HG03442 (cell line): ENCODE data around the gene NADSYN1.
"Not testable (repeated sequence)": the region's sequence is repeated elsewhere in the genome, so short reads cannot be mapped to it uniquely, and the experiment has no call there.

Experiments used
- ATAC-seq: cut with Tn5 transposase; IDR thresholded peaks from one replicate; pipeline ENCODE4 v1.9.1; 2021; ENCODE audit warnings: mild to moderate bottlenecking, moderate library complexity; ENCODE audit not compliant: unreplicated experiment

The NADSYN1 gene

DNA sequence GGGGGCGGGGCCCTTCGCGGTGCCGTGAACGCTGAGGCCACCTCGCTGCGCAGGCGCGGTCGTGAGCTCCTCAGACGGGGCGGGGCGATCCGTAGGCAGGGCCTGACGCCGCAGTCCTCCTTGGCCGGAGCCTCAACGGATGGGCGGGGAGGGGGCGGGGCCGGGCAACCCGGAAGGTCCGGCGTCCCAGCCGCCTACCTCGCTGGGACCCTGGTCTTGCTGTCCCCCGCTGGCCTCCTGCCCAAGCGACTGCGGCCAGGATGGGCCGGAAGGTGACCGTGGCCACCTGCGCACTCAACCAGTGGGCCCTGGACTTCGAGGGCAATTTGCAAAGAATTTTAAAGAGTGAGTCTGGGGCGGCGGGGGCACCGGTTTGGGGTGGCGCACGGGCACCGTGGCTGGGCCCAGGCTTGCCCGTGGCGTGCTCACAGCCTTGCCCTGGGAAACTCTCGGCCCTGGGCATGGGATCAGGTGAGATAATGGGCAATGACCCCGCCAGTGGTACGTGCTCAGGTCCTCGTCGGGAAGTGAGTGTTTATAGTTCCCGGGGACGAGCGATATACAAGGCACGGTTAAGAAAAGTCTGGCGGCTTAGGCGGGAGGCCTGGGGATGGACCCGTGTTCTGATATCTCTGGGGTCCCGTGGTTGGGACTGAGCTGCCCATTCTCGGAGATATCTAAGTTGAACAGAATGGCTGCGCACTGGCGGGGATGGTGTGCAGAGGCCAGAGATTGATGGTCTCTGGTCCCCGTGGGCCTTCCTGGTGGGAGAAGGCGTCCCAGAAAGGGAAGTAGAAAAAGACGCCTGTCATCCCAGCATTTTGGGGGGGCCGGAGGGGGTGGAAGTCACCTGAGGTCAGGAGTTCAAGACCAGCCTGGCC lies at the start of gene NADSYN1:
NADSYN1 (plus strand) TSS at position 167 of the 881 bp plus-strand sequence; CDS start at position 261, 94 bp downstream.
- ATAC-seq = peak; percentile 51

DNA sequence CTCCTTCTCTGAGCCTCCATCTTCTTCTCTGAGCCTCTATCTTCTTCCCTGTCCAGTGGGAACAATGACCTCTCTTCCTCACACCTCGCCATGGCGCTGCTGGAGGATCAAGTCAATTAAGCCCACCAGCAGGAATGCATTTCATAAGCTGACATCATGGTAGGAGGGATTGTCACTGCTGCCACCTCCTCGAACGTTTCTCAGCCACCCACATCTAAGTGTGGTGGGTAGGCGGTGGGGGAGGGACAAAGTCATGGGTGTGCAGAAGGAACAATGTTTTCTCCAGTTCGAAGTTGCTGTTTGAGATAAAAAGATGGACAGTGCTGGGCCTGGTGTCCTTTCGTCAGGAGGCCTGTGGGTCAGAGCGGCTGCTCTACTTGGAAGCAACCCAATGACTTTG lies 48.8 kb upstream of the NADSYN1 start:
- no peak for ATAC-seq

GRCh38 chr11:71406681-71407080 lies 46.3 kb upstream of the NADSYN1 start:
- no peak for ATAC-seq

DNA sequence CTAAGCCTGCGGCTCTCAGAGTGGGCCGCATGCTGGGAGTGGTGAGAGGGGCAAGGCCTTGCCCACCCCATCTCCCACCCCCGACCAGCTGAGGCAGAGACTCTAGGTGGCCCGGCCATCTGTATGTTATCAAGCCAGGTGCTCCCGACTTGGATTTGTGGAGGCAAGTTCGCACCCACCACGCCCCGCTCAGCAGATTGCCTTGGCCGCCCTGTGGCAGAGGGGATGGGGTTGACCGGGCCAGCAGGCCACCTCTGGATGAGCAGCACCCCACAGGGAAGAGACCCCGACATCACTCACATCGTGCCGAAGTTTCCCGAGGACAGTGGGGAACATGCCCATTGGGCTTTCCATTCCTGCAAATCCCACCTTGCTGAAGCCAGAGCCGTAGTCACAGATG lies 45.6 kb upstream of the NADSYN1 start:
- no peak for ATAC-seq

GRCh38 chr11:71408826-71409225 lies 44.2 kb upstream of the NADSYN1 start:
- no peak for ATAC-seq

DNA sequence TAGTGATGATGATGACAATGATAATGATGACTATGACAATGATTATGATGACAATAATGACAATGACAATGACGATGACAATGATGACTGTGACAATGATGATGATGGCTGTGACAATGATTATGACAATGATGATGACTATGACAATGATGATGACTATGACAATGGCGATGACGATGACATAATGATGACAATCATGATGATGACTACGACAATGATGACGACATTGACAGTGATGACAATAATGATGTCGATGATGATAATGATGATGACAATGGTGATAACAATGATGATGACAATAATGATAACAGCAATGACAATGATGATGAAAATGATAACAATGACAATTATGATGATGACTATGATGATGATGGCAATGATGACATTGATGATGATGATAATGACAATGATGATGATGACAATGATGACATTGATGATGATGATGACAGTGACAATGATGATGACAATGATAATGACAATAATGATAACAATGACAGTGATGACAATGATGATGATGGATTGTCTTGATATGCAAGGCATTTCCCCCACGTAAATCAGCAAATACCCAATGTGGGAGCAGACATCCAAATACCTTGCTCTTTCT lies 42.5 kb upstream of the NADSYN1 start:
- no peak for ATAC-seq

- ATAC-seq = no peak
Measured at GRCh38 chr11:71414645-71415044, 38.4 kb upstream of the NADSYN1 start.

DNA sequence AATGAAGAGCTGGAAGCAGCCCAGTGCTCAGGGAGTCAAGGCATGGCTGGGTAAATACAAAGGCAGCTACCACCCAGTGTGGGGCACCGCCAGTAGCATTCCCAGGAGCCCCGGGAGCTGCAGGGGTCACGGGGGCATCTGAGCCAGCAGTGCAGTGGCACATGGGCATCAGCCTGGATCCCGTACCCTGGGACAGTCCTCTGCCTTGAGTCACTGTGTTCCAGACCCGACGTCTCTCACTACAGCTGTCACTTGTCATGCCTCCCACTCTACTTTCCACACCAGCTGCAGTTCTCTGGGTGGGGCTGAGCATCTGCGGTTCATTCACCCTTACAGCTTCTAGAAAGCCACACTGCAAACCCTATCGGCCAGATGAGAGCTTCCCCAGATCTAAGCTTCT lies 34.4 kb upstream of the NADSYN1 start:
- peak; percentile 58 for ATAC-seq

DNA sequence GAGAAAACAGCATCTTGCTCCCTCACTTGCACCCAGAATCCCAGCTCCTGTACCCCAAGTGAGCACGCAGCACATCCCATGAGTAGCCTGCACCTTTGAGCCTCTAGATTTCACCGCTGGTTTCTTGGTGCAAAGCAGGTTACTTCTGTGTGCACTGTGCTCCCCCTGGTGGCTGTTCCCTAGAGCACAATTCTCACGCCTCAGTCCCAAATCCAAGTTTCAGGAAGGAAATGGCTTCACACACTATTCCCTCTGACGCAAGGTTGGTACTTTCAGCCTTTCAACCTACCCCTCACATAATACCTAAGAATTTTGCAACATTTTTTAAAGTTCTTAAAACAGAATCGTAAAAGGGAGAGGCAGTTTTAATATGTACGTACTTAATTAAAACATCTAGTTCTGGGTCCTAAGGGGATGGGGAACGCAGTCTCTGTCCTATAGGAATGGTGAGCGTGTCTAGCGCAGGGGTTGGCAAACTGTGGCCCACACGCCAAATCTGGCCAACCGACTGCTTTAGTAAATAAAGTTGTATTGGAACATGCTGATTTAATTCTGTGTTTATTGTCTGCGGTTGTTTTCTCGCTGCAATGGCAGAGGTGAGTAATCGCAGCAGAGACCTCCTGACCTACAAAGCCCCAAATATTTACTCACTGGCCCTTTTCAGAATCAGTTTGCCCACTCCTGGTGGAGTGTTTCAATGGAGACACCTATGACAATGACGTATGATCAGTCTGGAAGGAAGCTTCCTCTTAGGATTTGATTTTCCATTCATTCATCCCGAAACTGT lies 32.4 kb upstream of the NADSYN1 start:
- no peak for ATAC-seq

GRCh38 chr11:71421392-71421950 lies 31.5 kb upstream of the NADSYN1 start:
- no peak for ATAC-seq

GRCh38 chr11:71422318-71422717 lies 30.7 kb upstream of the NADSYN1 start:
- ATAC-seq = not testable (repeated sequence)

- ATAC-seq = no peak
Measured at GRCh38 chr11:71423181-71423790, 29.7 kb upstream of the NADSYN1 start.

DNA sequence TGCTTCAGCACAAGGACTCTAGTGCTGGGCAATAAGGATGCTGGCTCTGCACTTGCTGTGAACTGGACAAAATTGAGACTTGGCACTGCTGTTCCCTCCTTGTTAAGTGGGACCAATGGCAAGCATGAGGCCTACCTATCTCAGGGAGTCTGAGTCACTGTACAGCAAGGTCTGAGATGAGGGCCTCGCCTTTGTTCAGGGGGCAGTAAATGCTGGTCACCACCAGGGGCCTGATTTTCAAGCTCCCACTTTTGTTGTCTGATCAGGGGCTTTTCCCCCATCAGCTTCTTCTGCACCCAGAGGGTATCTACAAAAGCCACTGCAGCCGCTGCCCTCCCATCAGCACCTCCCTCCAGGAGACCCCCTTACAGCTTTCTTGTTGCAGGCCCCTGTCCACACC lies 27.6 kb upstream of the NADSYN1 start:
- no peak for ATAC-seq

GRCh38 chr11:71425860-71426259 lies 27.1 kb upstream of the NADSYN1 start:
- no peak for ATAC-seq

DNA sequence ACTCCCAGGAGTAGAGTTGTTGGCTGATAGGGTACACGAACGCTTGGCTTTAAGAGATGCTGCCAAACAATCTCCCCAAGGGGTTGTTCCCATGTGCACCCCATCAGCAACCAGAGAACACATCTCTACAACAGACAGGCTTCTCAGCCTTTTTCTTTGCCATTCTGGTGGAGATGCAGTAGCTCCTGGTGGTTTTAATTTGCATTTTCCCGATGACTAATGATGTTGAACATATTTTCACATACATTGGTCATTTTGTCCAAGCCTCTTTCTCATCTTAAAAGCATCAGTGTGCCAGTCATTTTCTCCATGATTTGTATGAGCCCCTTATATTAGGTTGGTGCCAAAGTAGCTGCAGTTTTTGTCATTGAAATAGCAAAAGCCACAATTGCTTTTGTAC lies 26.6 kb upstream of the NADSYN1 start:
- no peak for ATAC-seq

- ATAC-seq = no peak
Measured at GRCh38 chr11:71428861-71429435, 24.1 kb upstream of the NADSYN1 start.

GRCh38 chr11:71429701-71430100 lies 23.3 kb upstream of the NADSYN1 start:
- no peak for ATAC-seq

DNA sequence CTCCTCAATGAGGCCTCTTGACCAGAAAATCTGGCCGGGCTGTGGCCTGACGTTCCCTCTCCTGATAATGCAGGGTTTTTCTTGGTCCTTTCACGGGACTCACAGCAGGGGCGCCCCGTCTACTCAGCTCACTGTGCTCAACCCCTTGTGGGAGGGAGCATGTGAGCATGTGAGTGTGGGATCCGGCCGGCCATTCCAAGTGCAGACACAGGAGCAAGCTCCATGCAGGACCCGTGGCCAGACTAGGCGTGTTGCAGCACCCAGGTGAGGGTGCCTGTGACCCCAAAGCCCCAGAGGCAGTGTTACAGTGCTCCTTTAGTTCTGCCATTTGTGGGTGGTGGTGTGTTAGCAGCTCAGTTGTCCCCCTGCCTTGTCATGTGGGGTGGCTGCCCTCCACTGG lies 22.8 kb upstream of the NADSYN1 start:
- ATAC-seq = no peak

DNA sequence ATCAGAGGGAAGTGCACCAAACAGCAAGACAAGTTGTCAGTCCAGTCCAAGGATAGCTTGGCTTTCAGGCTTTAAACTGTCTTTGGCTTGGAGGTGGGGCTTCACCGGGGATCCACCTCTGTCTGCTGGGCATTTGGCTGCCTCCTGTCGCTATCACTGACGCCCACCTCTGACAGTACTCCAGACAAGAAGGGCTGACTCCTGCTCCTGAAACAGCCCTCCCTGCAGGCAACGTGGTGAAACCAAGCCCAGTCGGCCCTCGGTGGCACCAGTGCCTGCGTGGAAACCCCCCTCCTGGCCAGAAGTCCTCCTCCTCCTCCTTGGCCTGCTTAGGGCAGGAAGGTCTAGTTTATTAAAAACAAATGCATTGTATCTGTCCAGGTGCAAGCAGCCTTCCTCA lies 21.7 kb upstream of the NADSYN1 start:
- no peak for ATAC-seq
